Uterus (tissue), 4 donors: ENCODE measurements around the gene FN1. TPM values are rescaled to one million over a fixed set of nuclear protein-coding genes. Genes with fewer than 3 reads are reported as not detected.

Experiments
- DNase-seq, 2 donors: peaks; one replicate each; pipeline ENCODE4 v3.0.0-alpha.2; 2019 to 2020
- H3K27ac ChIP-seq, 2 donors: fragments of 200-600 bp; sonication (generic); 1 replicate in 1 of 2; 2 replicates in 1 of 2; pipeline ENCODE4 v1.5.1; 2016 to 2018
- H3K27me3 ChIP-seq, 2 donors: fragments of 200-600 bp; sonication (generic); one replicate each; pipeline ENCODE4 v1.5.1; 2018 to 2019; ENCODE audit warnings: control low read depth in 1 of 2
- H3K36me3 ChIP-seq, 2 donors: fragments of 200-600 bp; sonication (generic); one replicate each; pipeline ENCODE4 v1.5.1; 2019; ENCODE audit warnings: control low read depth in 1 of 2
- H3K4me1 ChIP-seq, 2 donors: fragments of 200-600 bp; sonication (generic); one replicate each; pipeline ENCODE4 v1.5.1; 2018 to 2019; ENCODE audit warnings: control low read depth in 1 of 2
- H3K4me3 ChIP-seq, 2 donors: fragments of 200-600 bp; sonication (generic); 1 replicate in 1 of 2; 2 replicates in 1 of 2; pipeline ENCODE4 v1.5.1; 2018 to 2019; ENCODE audit warnings: mild to moderate bottlenecking in 1 of 2
- H3K9me3 ChIP-seq, 2 donors: fragments of 200-600 bp; sonication (generic); one replicate each; pipeline ENCODE4 v1.5.1; 2019; ENCODE audit warnings: control low read depth in 1 of 2
- CTCF ChIP-seq, 4 experiments: fragments of 200-600 bp in 2 of 4; fragments of 450-650 bp in 2 of 4; sonication (generic) in 2 of 4; IDR thresholded peaks; one replicate each; pipeline ENCODE4 v1.5.1; 2016 to 2019; ENCODE audit warnings: antibody characterized with exemption in 4 of 4, mild to moderate bottlenecking in 2 of 4, moderate library complexity in 1 of 4
- POLR2A ChIP-seq, 2 donors: fragments of 450-650 bp; IDR thresholded peaks; one replicate each; pipeline ENCODE4 v1.6.1; 2016; ENCODE audit warnings: antibody characterized with exemption in 2 of 2, mild to moderate bottlenecking in 1 of 2, moderate library complexity in 1 of 2
- intact Hi-C: fragments of 100-400 bp; cut with DNase I; formaldehyde crosslinking; loops from one replicate; pipeline ENCODE4 v1.15.1; 2023; ENCODE audit warnings: low total_unique reads
- total RNA-seq, 4 donors: library from RNA; depleted of rRNA in 3 of 4; stranded (reverse); fragments of >200 nt in 3 of 4; gene quantifications; one replicate each; pipeline versions ENCODE4 v1.1.0 to v1.2.4, GENCODE V29; 2014 to 2023
- donor health status: DM: yes; HTN: yes; CAD: no.

Gene FN1
- total RNA-seq, 4 donors from 2014 or later: 218 to 1,074 (median 261) TPM

GRCh38 chr2:215359576-215359922 lies 76.3 kb downstream of the FN1 start:
- TF ChIP-seq POLR2A (IDR thresholded peaks at IDR 0.05) (no peak), CTCF (IDR thresholded peaks at IDR 0.05) (no peak)
- H3K4me1 ChIP-seq: no peaks in the 10 kb centered on the region
- intact Hi-C loops: no loop called here
- no peaks in the 10 kb centered on the region for H3K9me3 ChIP-seq
- H3K27me3 ChIP-seq: no peaks in the 10 kb centered on the region
- no peaks in the 10 kb centered on the region for H3K36me3 ChIP-seq
- no peak overlapping the region for H3K4me3 ChIP-seq
- no peak overlapping the region for H3K27ac ChIP-seq
- DNase-seq: no peak

GRCh38 chr2:215358891-215359575 lies 76.8 kb downstream of the FN1 start:
- no peaks in the 10 kb centered on the region for H3K36me3 ChIP-seq
- no peaks in the 10 kb centered on the region for H3K9me3 ChIP-seq
- DNase-seq: no peak
- no peaks in the 10 kb centered on the region for H3K4me1 ChIP-seq
- no peaks in the 10 kb centered on the region for H3K27me3 ChIP-seq
- no peak overlapping the region for H3K4me3 ChIP-seq
- H3K27ac ChIP-seq: no peak overlapping the region
- no peak for TF ChIP-seq POLR2A (IDR thresholded peaks at IDR 0.05)
- no peak for TF ChIP-seq CTCF (IDR thresholded peaks at IDR 0.05)
- intact Hi-C loops: no loop called here

DNA sequence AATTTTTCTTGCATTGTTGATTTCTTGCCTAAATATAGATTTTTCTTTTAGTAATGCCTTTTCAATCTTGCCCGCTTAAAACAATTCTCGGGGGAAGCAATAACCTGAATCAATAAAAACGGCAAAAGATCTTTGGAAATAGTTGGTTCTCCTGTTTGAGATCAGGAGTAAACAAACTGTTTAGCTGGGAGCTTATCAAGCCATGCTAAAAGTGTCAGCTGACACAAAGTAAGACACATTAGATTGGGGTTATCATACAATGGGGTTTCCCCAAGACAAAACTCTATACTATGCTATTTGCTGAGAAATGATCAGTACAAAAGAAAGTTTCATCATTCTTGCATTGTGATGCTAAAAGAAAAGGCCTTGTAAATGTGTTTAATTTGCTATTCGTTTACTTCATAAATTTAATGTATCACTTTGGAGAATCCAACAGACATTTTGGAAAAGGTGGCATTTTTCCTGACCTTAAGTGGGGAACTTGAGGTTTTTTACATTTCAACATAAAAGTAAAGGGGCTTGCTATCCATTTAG lies 77.5 kb downstream of the FN1 start:
- Histone ChIP-seq H3K27me3 (no peaks in the 10 kb centered on the region), H3K36me3 (no peaks in the 10 kb centered on the region), H3K4me3 (no peak overlapping the region), H3K4me1 (no peaks in the 10 kb centered on the region), H3K27ac (no peak overlapping the region), H3K9me3 (no peaks in the 10 kb centered on the region)
- intact Hi-C loops: no loop called here
- TF ChIP-seq CTCF (IDR thresholded peaks at IDR 0.05) (no peak), POLR2A (IDR thresholded peaks at IDR 0.05) (no peak)
- no peak for DNase-seq

DNA sequence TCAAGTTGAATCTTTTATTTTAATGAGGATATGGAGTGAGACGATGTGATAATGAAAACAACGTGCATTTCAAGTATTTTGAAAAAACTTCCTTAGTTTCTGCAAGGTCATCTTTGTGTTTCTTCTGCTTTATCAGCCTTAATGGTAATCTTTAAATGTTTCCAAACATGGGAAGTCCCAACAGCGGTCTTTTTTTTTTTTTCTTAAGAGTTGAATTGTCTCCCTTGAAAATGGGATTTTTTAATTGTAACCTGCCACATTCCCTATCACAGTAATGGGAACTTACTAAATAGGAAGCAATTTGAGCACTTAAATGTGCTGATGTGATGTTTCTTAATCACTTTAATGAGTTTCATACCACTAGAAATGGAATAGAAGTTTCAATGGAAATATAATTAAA lies 78.2 kb downstream of the FN1 start:
- Histone ChIP-seq H3K4me1 (no peaks in the 10 kb centered on the region), H3K36me3 (no peaks in the 10 kb centered on the region), H3K27ac (no peak overlapping the region), H3K4me3 (no peak overlapping the region), H3K27me3 (no peaks in the 10 kb centered on the region), H3K9me3 (no peaks in the 10 kb centered on the region)
- DNase-seq: no peak
- intact Hi-C loops: no loop called here
- TF ChIP-seq CTCF (IDR thresholded peaks at IDR 0.05) (no peak), POLR2A (IDR thresholded peaks at IDR 0.05) (no peak)

- Histone ChIP-seq H3K4me3 (no peak overlapping the region), H3K36me3 (no peaks in the 10 kb centered on the region), H3K27ac (no peak overlapping the region), H3K4me1 (no peaks in the 10 kb centered on the region), H3K9me3 (no peaks in the 10 kb centered on the region), H3K27me3 (no peaks in the 10 kb centered on the region)
- intact Hi-C loops: no loop called here
- TF ChIP-seq POLR2A (IDR thresholded peaks at IDR 0.05) (no peak), CTCF (IDR thresholded peaks at IDR 0.05) (no peak)
- DNase-seq: no peak
These were observed 78.9 kb downstream of the FN1 start for GRCh38 chr2:215356948-215357461.
